ENCODE measurements around the gene PTPN2. TPM values are rescaled to one million over a fixed set of nuclear protein-coding genes. Genes with fewer than 3 reads are reported as not detected.

The PTPN2 gene
- total and polyA plus RNA-seq, 2 of the 4 experiments (the other 2 are of a cell fraction) = 13.2 to 30.6 TPM

GRCh38 chr18:12858991-12859390, 25.0 kb downstream of the PTPN2 start:
- H2AFZ ChIP-seq (replicated peaks; ENCODE audit: low read length, poor library complexity) = no peak overlapping the region
- WGBS, 2 experiments (ENCODE audit: extremely low coverage in 2 of 2, insufficient read length in 1 of 2) = 100% methylated on average over 1 of the region's 5 CpGs; no CpG with 5 or more reads in 1 of the 2 experiments
- no peaks in the 10 kb centered on the region for H3K9me3 ChIP-seq (ENCODE audit: control insufficient read depth, insufficient read depth, low read length)
- H3K4me1 ChIP-seq (ENCODE audit: control insufficient read depth, insufficient read depth, low read length) = peaks cover 5% of the 10 kb centered on the region
- no peak overlapping the region for H3K4me2 ChIP-seq (ENCODE audit: low read depth, low read length)
- H3K36me3 ChIP-seq (ENCODE audit: control insufficient read depth, insufficient read depth, low read length) = peaks cover 5% of the 10 kb centered on the region
- POLR2A ChIA-PET (ENCODE audit: unreplicated experiment) = no interaction called here
- BruUV-seq (replicated peaks) = no TSS peak
- peaks cover 12% of the 10 kb centered on the region; the same call in 1 of the 2 replicates for H3K9me1 ChIP-seq (ENCODE audit: insufficient read depth, low read length)
- no peak overlapping the region for H4K8ac ChIP-seq (ENCODE audit: low read depth in 2 of 2, low read length in 2 of 2)
- no peak overlapping the region for H3K27ac ChIP-seq (ENCODE audit: insufficient read depth, low read length)
- peaks cover 9 to 46% of the 10 kb centered on the region in 2 experiments for H3K79me1 ChIP-seq (ENCODE audit: low read depth in 1 of 2, low read length in 2 of 2)
- no peak overlapping the region for H3K23ac ChIP-seq (ENCODE audit: low read depth, low read length)
- H4K5ac ChIP-seq (ENCODE audit: low read depth, low read length) = no peak overlapping the region
- no peak overlapping the region for H4K91ac ChIP-seq (ENCODE audit: insufficient read depth, low read depth, low read length)
- H3K4me3 ChIP-seq (ENCODE audit: insufficient read depth, low read depth, low read length) = no peak overlapping the region
- no peaks in the 10 kb centered on the region for H3K27me3 ChIP-seq (ENCODE audit: control insufficient read depth, insufficient read depth, low read length)
- no peak for ATAC-seq (ENCODE audit: low read depth)
- TF ChIP-seq SMC3 (IDR thresholded peaks at IDR 0.05; ENCODE audit: low read depth, low read length) (no peak), NFE2L2 (IDR thresholded peaks at IDR 0.05; ENCODE audit: low read depth, low read length) (no peak), POLR2A (IDR thresholded peaks at IDR 0.05; ENCODE audit: low read depth, low read length) (no peak), CTCF (conservative IDR thresholded peaks at IDR 0.05; ENCODE audit: low read depth, low read length) (no peak), BHLHE40 (IDR thresholded peaks at IDR 0.05; ENCODE audit: low read depth, low read length) (no peak), RAD21 (IDR thresholded peaks at IDR 0.05; ENCODE audit: low read length) (no peak), MAFK (IDR thresholded peaks at IDR 0.05; ENCODE audit: low read depth, low read length) (no peak), RCOR1 (IDR thresholded peaks at IDR 0.05; ENCODE audit: insufficient replicate concordance, low read length) (no peak), RFX5 (IDR thresholded peaks at IDR 0.05; ENCODE audit: low read depth, low read length) (no peak)
- dilution Hi-C loops (cut with HindIII; ENCODE audit: low sequenced_read_pairs, unreplicated experiment) = no loop called here
- no peak overlapping the region for H2BK15ac ChIP-seq (ENCODE audit: low read depth, low read length)
- H3K4ac ChIP-seq (ENCODE audit: low read depth, low read length) = no peak overlapping the region
- no peak overlapping the region for H2AK9ac ChIP-seq (replicated peaks; ENCODE audit: low read depth, low read length, poor library complexity)
- peaks cover 14% of the 10 kb centered on the region for H4K20me1 ChIP-seq (ENCODE audit: insufficient read depth, low read length)
- H3K18ac ChIP-seq (ENCODE audit: low read depth, low read length) = no peak overlapping the region
- no peak overlapping the region for H3K9ac ChIP-seq (ENCODE audit: low read depth, low read length)
- in situ Hi-C loops (cut with MboI; ENCODE audit: low sequenced_read_pairs) = no loop called here
- DNase-seq = no peak
- H2BK120ac ChIP-seq (ENCODE audit: low read depth, low read length) = no peak overlapping the region
- intact Hi-C loops (cut with micrococcal nuclease) = no loop called here
- H3K14ac ChIP-seq (replicated peaks; ENCODE audit: low read depth, low read length) = no peak overlapping the region
- H2BK5ac ChIP-seq (ENCODE audit: low read depth, low read length, poor library complexity, severe bottlenecking) = no peak overlapping the region
- CTCF ChIA-PET = no interaction called here
- H2BK20ac ChIP-seq (ENCODE audit: low read depth, low read length) = no peak overlapping the region
- H2AK5ac ChIP-seq (ENCODE audit: low read depth, low read length) = no peak overlapping the region
- no peak overlapping the region for H3K56ac ChIP-seq (ENCODE audit: extremely low read depth, insufficient read depth, low read length)
